Skin epidermis (tissue), 12 donors: ENCODE results near the gene SCN7A.

Experiments used
- H3K27ac ChIP-seq, 21 experiments: fragments of 200-600 bp; sonication (generic) in 11 of 21; one replicate each; pipeline ENCODE4 v1.5.0; 2020; ENCODE audit warnings: mild to moderate bottlenecking in 3 of 21, inconsistent platforms in 2 of 21, moderate library complexity in 2 of 21
- H3K4me3 ChIP-seq, 7 experiments: fragments of 200-600 bp; sonication (generic) in 2 of 7; one replicate each; pipeline ENCODE4 v1.5.0; 2020; ENCODE audit warnings: inconsistent platforms in 2 of 7, mild to moderate bottlenecking in 2 of 7, moderate library complexity in 1 of 7

The SCN7A gene

GRCh38 chr2:166494140-166494624 is at the start of gene SCN7A:
Gene SCN7A, minus strand, starts transcription at chr2:166494249. Its CDS starts 16,553 bp downstream, at chr2:166477696.
- no peak within 1 kb of the TSS for H3K4me3 ChIP-seq
- H3K27ac ChIP-seq = no peak within 1 kb of the TSS

GRCh38 chr2:166539340-166540162 is 45.5 kb upstream of the SCN7A start:
- Histone ChIP-seq H3K4me3 (no peak overlapping the region), H3K27ac (no peak overlapping the region)

- Histone ChIP-seq H3K4me3 (no peak overlapping the region), H3K27ac (no peak overlapping the region)
Observed at GRCh38 chr2:166536111-166536510, 42.1 kb upstream of the SCN7A start.

GRCh38 chr2:166521155-166521554 is 27.1 kb upstream of the SCN7A start:
- Histone ChIP-seq H3K4me3 (no peak overlapping the region), H3K27ac (no peak overlapping the region)

GRCh38 chr2:166520604-166521003 is 26.6 kb upstream of the SCN7A start:
- no peak overlapping the region for H3K4me3 ChIP-seq
- no peak overlapping the region for H3K27ac ChIP-seq

GRCh38 chr2:166519391-166519962 is 25.4 kb upstream of the SCN7A start:
- no peak overlapping the region for H3K4me3 ChIP-seq
- no peak overlapping the region for H3K27ac ChIP-seq

- no peak overlapping the region for H3K4me3 ChIP-seq
- H3K27ac ChIP-seq = no peak overlapping the region
Observed at GRCh38 chr2:166518634-166519390, 24.8 kb upstream of the SCN7A start.

- Histone ChIP-seq H3K27ac (no peak overlapping the region), H3K4me3 (no peak overlapping the region)
Observed at GRCh38 chr2:166517533-166518061, 23.5 kb upstream of the SCN7A start.

- Histone ChIP-seq H3K27ac (no peak overlapping the region), H3K4me3 (no peak overlapping the region)
Observed at GRCh38 chr2:166516712-166517303, 22.8 kb upstream of the SCN7A start.

GRCh38 chr2:166513952-166514351 is 19.9 kb upstream of the SCN7A start:
- Histone ChIP-seq H3K4me3 (no peak overlapping the region), H3K27ac (no peak overlapping the region)

- Histone ChIP-seq H3K27ac (no peak overlapping the region), H3K4me3 (no peak overlapping the region)
Observed at GRCh38 chr2:166499281-166499680, 5.2 kb upstream of the SCN7A start.

GRCh38 chr2:166491461-166491860 is 2.6 kb downstream of the SCN7A start:
- Histone ChIP-seq H3K27ac (no peak overlapping the region), H3K4me3 (no peak overlapping the region)

- Histone ChIP-seq H3K4me3 (no peak overlapping the region), H3K27ac (no peak overlapping the region)
Observed at GRCh38 chr2:166487171-166487570, 6.9 kb downstream of the SCN7A start.

GRCh38 chr2:166485558-166486178 is 8.4 kb downstream of the SCN7A start:
- no peak overlapping the region for H3K27ac ChIP-seq
- H3K4me3 ChIP-seq = no peak overlapping the region

GRCh38 chr2:166472332-166472731 is 21.7 kb downstream of the SCN7A start:
- no peak overlapping the region for H3K4me3 ChIP-seq
- no peak overlapping the region for H3K27ac ChIP-seq

GRCh38 chr2:166468124-166469024 is 25.7 kb downstream of the SCN7A start:
- no peak overlapping the region for H3K4me3 ChIP-seq
- H3K27ac ChIP-seq = no peak overlapping the region

GRCh38 chr2:166464187-166464586 is 29.9 kb downstream of the SCN7A start:
- H3K4me3 ChIP-seq = no peak overlapping the region
- no peak overlapping the region for H3K27ac ChIP-seq

GRCh38 chr2:166463640-166464039 is 30.4 kb downstream of the SCN7A start:
- Histone ChIP-seq H3K4me3 (no peak overlapping the region), H3K27ac (no peak overlapping the region)

- Histone ChIP-seq H3K27ac (no peak overlapping the region), H3K4me3 (no peak overlapping the region)
Observed at GRCh38 chr2:166458674-166459073, 35.4 kb downstream of the SCN7A start.
